AG20443 (cell line): Measurements from ENCODE around the gene SAFB2.

Experiments used
- DNase-seq: peaks from one replicate; pipeline ENCODE4 v3.0.0; 2012; ENCODE audit warnings: low spot score, mixed read lengths

SAFB2 gene

GRCh38 chr19:5622465-5623396 lies at the start of gene SAFB2, which contains the start of gene SAFB:
TSS of gene SAFB2 (minus strand) at chr19:5622776. CDS start at chr19:5622715, 61 bp downstream.
TSS of gene SAFB (plus strand) at chr19:5623083. CDS start at chr19:5623206, 123 bp downstream.
- DNase-seq: peak; percentile 100

DNA sequence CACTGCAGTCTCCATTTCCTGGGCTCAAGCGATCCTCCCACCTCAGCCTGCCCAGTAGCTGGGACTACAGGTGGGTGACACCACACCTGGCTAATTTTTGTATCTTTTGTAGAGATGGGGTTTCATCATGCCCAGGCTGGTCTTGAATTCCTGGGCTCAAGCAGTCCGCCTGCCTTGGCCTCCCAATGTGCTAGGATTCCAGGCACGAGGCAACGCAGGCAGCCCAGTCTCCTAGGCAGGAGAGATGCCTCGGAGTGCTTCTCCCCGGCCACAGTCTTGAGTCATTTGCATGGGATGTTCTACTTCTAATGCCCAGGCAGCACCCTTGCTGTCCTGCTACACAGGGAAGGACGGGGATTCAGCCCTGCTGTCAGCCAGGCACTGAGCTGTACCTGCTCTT lies 49.0 kb upstream of the SAFB2 start:
- no peak for DNase-seq

GRCh38 chr19:5669212-5669611 lies 46.6 kb upstream of the SAFB2 start:
- DNase-seq: no peak

GRCh38 chr19:5667751-5668271 lies 45.2 kb upstream of the SAFB2 start:
- DNase-seq: no peak

GRCh38 chr19:5666921-5667610 lies 44.5 kb upstream of the SAFB2 start:
- no peak for DNase-seq

- peak; percentile 68 for DNase-seq
Measured at GRCh38 chr19:5665781-5666513, 43.4 kb upstream of the SAFB2 start.

GRCh38 chr19:5664515-5664914 lies 41.9 kb upstream of the SAFB2 start:
- no peak for DNase-seq

- DNase-seq: no peak
Measured at GRCh38 chr19:5663904-5664303, 41.3 kb upstream of the SAFB2 start.

DNA sequence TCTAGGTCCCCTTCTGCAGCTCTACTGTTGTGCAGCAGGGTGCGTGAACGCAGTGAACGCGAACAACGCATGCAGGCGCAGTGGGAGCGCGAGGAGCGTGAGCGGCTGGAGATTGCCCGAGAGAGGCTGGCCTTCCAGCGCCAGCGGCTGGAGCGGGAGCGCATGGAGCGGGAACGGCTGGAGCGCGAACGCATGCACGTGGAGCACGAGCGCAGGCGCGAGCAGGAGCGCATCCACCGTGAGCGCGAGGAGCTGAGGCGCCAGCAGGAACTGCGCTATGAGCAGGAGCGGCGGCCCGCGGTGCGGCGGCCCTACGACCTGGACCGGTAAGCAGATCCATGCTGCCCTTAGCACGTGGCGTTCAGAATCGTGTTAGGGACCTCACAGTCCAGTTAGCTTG lies 38.9 kb upstream of the SAFB2 start:
- no peak for DNase-seq

DNA sequence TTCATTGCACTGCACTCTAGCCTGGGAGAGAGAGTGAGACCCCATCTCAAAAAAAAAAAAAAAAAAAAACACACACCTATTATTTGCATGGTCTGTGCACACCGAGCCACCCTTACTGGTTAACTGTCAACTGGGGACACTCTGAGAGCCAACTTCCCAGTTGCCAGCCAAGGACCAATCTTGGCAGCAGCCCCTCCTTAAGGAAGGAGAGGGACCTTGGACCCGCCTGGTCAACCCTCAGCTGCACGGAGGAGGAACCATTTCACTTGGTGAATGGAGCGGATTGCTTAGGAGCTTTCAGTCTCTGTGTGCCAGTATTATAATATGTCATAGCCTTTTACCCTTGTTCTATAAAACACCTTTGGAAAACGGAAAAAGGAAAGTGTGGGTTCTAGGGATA lies 32.8 kb upstream of the SAFB2 start:
- no peak for DNase-seq

DNA sequence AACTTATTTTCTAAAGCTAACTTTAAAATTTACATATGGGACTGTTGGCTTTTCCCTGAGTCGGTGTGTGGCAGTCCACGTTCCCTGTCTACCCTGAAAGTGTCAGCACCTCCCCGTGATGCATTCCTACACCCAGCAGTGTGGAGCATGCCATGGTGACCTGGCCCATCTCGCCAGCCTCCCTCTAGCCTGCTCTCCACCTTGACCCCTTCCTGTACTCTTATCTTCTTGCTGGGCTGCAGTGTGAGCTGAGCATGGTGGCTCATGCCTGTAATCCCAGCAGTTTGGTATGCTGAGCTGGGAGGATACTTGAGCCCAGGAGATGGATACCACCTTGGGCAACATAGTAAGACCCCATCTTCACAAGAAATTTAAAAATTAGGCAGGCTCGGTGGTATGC lies 32.4 kb upstream of the SAFB2 start:
- no peak for DNase-seq

DNA sequence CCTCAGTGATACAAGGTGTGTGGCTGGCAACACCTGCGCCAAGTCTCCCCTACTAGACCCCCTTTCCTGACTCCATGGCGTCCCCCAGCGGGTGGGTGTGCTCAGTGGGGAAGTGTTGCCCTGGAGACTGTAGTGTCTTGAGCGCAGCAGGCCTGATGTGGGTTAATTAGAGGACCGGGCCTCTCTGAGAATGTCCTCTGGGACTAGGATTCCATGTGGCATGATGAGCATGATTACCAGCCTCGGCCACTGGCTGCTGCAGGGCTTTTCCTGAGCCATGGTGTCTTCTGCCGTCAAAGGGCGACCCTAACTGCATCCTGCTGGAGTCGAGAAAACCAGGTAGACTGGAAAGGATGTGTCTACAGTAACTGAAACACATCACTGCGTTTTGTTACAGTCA lies 29.7 kb upstream of the SAFB2 start:
- no peak for DNase-seq

DNA sequence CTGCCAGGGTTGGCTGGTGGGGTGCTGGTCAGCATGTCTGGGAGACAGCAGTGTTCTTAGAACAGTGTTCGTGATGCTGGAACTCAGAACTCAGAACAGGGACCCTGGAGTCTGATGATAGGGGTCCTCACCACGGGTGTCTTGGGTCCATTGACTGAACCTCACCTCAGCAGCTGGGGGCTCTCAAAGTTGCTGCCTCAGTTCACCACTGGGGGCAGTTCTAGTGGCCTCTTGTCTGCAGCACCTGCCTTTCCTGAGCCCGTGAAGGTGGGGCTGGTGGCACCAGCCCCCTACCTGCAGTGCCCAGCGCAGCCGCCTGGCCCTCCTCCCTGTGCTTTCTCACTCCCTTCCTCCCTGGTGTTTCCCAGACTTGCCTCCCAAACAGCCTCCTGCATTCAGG lies 28.8 kb upstream of the SAFB2 start:
- DNase-seq: no peak

GRCh38 chr19:5648464-5648863 lies 25.9 kb upstream of the SAFB2 start:
- no peak for DNase-seq

DNA sequence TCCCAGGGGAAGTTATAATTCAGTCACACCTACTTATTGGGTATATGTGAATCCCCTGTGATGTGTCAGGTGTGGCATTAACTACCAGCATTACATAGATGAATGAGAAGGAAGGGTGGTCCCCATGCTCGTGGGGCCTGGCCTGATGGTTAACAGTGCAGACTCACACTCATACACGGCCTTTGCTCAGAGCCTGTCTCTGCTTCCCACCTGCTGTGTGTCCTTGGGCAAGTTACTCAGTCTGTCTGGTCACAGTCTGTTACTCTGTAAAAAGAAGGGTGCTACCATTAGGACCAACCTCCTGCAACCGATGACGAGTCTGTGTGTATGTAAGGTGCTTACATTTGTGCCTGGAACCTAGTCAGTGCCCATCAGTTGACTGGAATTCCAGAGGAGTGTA lies 24.1 kb upstream of the SAFB2 start:
- DNase-seq: no peak

GRCh38 chr19:5645409-5645808 lies 22.8 kb upstream of the SAFB2 start:
- no peak for DNase-seq

DNA sequence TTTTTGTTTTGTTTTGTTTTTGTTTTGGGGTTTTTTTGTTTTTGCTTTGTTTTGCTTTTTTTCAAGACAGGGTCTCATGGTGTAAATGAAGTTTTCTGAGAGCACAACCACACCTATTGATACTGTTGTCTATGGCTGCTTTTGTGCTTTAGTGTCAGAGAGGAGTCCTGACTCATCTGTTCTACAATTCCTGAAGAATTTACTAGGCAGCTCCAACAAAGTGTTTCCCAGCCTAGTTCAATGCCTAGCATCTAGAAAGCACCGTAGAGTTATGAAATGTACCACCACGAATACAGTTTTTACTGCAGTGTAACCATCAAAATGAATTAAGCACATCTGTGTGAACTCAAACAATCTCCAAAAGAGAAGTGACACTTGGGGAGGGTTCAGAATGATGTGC lies 21.5 kb upstream of the SAFB2 start:
- no peak for DNase-seq

DNA sequence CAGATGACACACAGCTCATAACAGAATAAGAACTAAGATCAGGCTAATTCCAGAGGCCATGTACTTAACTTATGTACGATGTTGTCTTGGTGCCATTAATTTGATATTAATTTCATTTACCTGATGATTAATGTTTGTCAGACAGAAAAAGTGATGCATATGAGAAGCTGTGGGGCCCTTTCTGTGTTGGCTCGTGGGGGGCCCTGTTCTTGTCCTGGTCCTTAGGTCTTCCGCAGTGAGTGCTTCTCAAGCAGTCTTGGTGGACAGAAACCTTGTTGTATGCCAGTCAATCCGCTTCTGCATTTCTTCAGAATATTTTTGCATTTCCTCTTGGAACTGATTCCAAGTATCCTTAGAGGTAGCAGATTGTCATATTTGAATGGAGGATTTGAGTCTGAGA lies 20.5 kb upstream of the SAFB2 start:
- no peak for DNase-seq

- no peak for DNase-seq
Measured at GRCh38 chr19:5642204-5642603, 19.6 kb upstream of the SAFB2 start.

GRCh38 chr19:5641171-5641570 lies 18.6 kb upstream of the SAFB2 start:
- no peak for DNase-seq

GRCh38 chr19:5637971-5638370 lies 15.4 kb upstream of the SAFB2 start:
- no peak for DNase-seq

DNA sequence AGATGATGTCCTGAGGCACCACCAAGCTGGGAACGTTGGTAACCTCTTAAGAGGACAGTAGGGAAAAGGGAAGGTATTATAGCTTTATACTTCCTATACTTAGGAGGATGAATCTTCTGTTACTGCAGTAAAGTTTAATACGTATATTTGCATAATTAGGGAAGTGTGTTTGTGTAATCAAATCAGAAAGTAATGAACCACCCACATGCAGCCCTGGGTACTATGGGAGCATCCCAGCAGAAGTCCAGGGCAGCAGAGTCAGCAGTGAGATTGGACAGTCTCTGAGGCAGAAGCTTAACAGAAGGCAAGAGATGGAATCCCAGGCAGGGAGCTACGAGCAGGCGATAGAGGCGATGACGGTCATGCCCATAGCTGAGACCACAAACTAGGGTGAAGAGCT lies 12.9 kb upstream of the SAFB2 start:
- DNase-seq: no peak
